BLaER1 treated with 17β-estradiol and CSF1 and Interleukin-3, amounts not matched to agents 10 nM and 100 nM (cell line): ENCODE results near the gene SAT2.

Experiments
- H3K27ac ChIP-seq, 11 experiments: shearing (Covaris generic); formaldehyde crosslinking; 2 replicates each; pipeline ENCODE4 v1.8.1; 2022
- H3K27me3 ChIP-seq, 11 experiments: shearing (Covaris generic); formaldehyde crosslinking; 2 replicates each; pipeline ENCODE4 v1.8.1; 2022
- H3K36me3 ChIP-seq, 11 experiments: shearing (Covaris generic); formaldehyde crosslinking; 2 replicates each; pipeline ENCODE4 v1.8.1; 2022
- H3K4me1 ChIP-seq, 10 experiments: shearing (Covaris generic); formaldehyde crosslinking; 2 replicates each; pipeline ENCODE4 v1.8.1; 2022
- H3K4me2 ChIP-seq, 11 experiments: shearing (Covaris generic); formaldehyde crosslinking; 2 replicates each; pipeline ENCODE4 v1.8.1; 2022
- H3K4me3 ChIP-seq, 10 experiments: shearing (Covaris generic); formaldehyde crosslinking; 2 replicates each; pipeline ENCODE4 v1.8.1; 2022
- H3K9ac ChIP-seq, 11 experiments: shearing (Covaris generic); formaldehyde crosslinking; 2 replicates each; pipeline ENCODE4 v1.8.1; 2022
- H3K9me3 ChIP-seq, 11 experiments: shearing (Covaris generic); formaldehyde crosslinking; replicated peaks in 1 of 11; 2 replicates each; pipeline ENCODE4 v1.8.1; 2022
- H4K20me1 ChIP-seq, 11 experiments: shearing (Covaris generic); formaldehyde crosslinking; 2 replicates each; pipeline ENCODE4 v1.8.1; 2022
- Cebpa-rat ChIP-seq, 11 experiments: shearing (Covaris generic); IDR thresholded peaks; 2 replicates each; pipeline ENCODE4 v1.8.1; 2022

The SAT2 gene

GRCh38 chr17:7592422-7593021, 35.1 kb downstream of the SAT2 start:
- 0 out of 22 replicates have a peak overlapping the region, but pooled peaks of 2 of the 11 experiments have one; percentile 8 to 15 for H3K9ac ChIP-seq
- no peak overlapping the region for H3K4me2 ChIP-seq
- peaks cover 70 to 97% (median 90%) of the 10 kb centered on the region in 11 experiments for H3K36me3 ChIP-seq
- TF ChIP-seq Cebpa-rat (IDR thresholded peaks at IDR 0.05): no peak
- H3K9me3 ChIP-seq: no peaks in the 10 kb centered on the region
- H3K4me1 ChIP-seq: peaks cover 11 to 29% (median 21%) of the 10 kb centered on the region in 10 experiments
- no peaks in the 10 kb centered on the region for H3K27me3 ChIP-seq
- H3K4me3 ChIP-seq: no peak overlapping the region
- H4K20me1 ChIP-seq: peaks cover 0 to 55% (median 12%) of the 10 kb centered on the region in 11 experiments; a peak in 13 of 22 replicates
- no peak overlapping the region for H3K27ac ChIP-seq

GRCh38 chr17:7591596-7591995, 36.0 kb downstream of the SAT2 start:
- H3K4me1 ChIP-seq: peaks cover 17 to 37% (median 29%) of the 10 kb centered on the region in 10 experiments
- H3K4me2 ChIP-seq: no peak overlapping the region
- H3K9ac ChIP-seq: 0 out of 22 replicates have a peak overlapping the region, but pooled peaks of 1 of the 11 experiments have one; percentile 37
- H3K27me3 ChIP-seq: no peaks in the 10 kb centered on the region
- H3K27ac ChIP-seq: no peak overlapping the region
- TF ChIP-seq Cebpa-rat (IDR thresholded peaks at IDR 0.05): no peak
- no peaks in the 10 kb centered on the region for H3K9me3 ChIP-seq
- peaks cover 0 to 55% (median 12%) of the 10 kb centered on the region in 11 experiments; a peak in 13 of 22 replicates for H4K20me1 ChIP-seq
- H3K36me3 ChIP-seq: peaks cover 66 to 96% (median 90%) of the 10 kb centered on the region in 11 experiments
- no peak overlapping the region for H3K4me3 ChIP-seq

GRCh38 chr17:7590743-7591142, 36.9 kb downstream of the SAT2 start:
- Histone ChIP-seq H3K9ac (peak overlapping the region in 8 of 11 experiments; percentile 4 to 42 (median 26); a peak in 6 of 22 replicates), H3K4me2 (no peak overlapping the region), H3K4me3 (no peak overlapping the region), H3K27me3 (no peaks in the 10 kb centered on the region), H3K27ac (0 out of 22 replicates have a peak overlapping the region, but pooled peaks of 1 of the 11 experiments have one; percentile 6), H3K9me3 (no peaks in the 10 kb centered on the region), H4K20me1 (peaks cover 0 to 55% (median 12%) of the 10 kb centered on the region in 11 experiments; a peak in 13 of 22 replicates), H3K36me3 (peaks cover 58 to 96% (median 89%) of the 10 kb centered on the region in 11 experiments), H3K4me1 (peaks cover 17 to 46% (median 37%) of the 10 kb centered on the region in 10 experiments)
- TF ChIP-seq Cebpa-rat (IDR thresholded peaks at IDR 0.05): no peak

GRCh38 chr17:7589891-7590691, 37.5 kb downstream of the SAT2 start, which contains the start of gene SOX15:
SOX15 (minus strand) TSS chr17:7590094; CDS start chr17:7589676, 418 bp downstream.
- H3K9ac ChIP-seq: peak within 1 kb of the TSS in 10 of 11 experiments; percentile 8 to 67 (median 48); a peak in 17 of 22 replicates
- peaks cover 0 to 55% (median 12%) of the 10 kb centered on the region in 11 experiments; a peak in 13 of 22 replicates for H4K20me1 ChIP-seq
- peak within 1 kb of the TSS; percentile 27 to 95 (median 59); a peak in 21 of 22 replicates for H3K4me2 ChIP-seq
- peaks cover 24 to 52% (median 44%) of the 10 kb centered on the region in 10 experiments for H3K4me1 ChIP-seq
- H3K36me3 ChIP-seq: peaks cover 51 to 96% (median 88%) of the 10 kb centered on the region in 11 experiments
- peak within 1 kb of the TSS in 4 of 11 experiments; percentile 6 to 39 (median 30); a peak in 4 of 22 replicates for H3K27ac ChIP-seq
- TF ChIP-seq Cebpa-rat (IDR thresholded peaks at IDR 0.05): no peak
- H3K27me3 ChIP-seq: no peaks in the 10 kb centered on the region
- no peak within 1 kb of the TSS for H3K4me3 ChIP-seq
- no peaks in the 10 kb centered on the region for H3K9me3 ChIP-seq

- peaks cover 31 to 60% (median 51%) of the 10 kb centered on the region in 10 experiments for H3K4me1 ChIP-seq
- peak overlapping the region; percentile 27 to 95 (median 59); a peak in 21 of 22 replicates for H3K4me2 ChIP-seq
- no peak overlapping the region for H3K4me3 ChIP-seq
- H3K9me3 ChIP-seq: no peaks in the 10 kb centered on the region
- peaks cover 0 to 55% (median 12%) of the 10 kb centered on the region in 11 experiments; a peak in 13 of 22 replicates for H4K20me1 ChIP-seq
- no peak for TF ChIP-seq Cebpa-rat (IDR thresholded peaks at IDR 0.05)
- H3K27me3 ChIP-seq: no peaks in the 10 kb centered on the region
- peak overlapping the region in 3 of 11 experiments; percentile 27 to 39 (median 32); a peak in 3 of 22 replicates for H3K27ac ChIP-seq
- peaks cover 44 to 91% (median 81%) of the 10 kb centered on the region in 11 experiments for H3K36me3 ChIP-seq
- peak overlapping the region in 10 of 11 experiments; percentile 8 to 67 (median 48); a peak in 16 of 22 replicates for H3K9ac ChIP-seq
Observed at GRCh38 chr17:7589204-7589868, 38.3 kb downstream of the SAT2 start.

GRCh38 chr17:7588553-7589203, 38.9 kb downstream of the SAT2 start:
- Histone ChIP-seq H3K4me2 (peak overlapping the region in 6 of 11 experiments; percentile 48 to 95 (median 57); a peak in 11 of 22 replicates), H3K4me1 (peaks cover 33 to 62% (median 53%) of the 10 kb centered on the region in 10 experiments), H3K36me3 (peaks cover 37 to 85% (median 75%) of the 10 kb centered on the region in 11 experiments)

GRCh38 chr17:7587420-7588151, 40.0 kb downstream of the SAT2 start:
- Histone ChIP-seq H3K9ac (peak overlapping the region; percentile 33 to 60 (median 52); a peak in 16 of 22 replicates), H3K27ac (peak overlapping the region in 9 of 11 experiments; percentile 27 to 55 (median 48); a peak in 16 of 22 replicates), H3K4me1 (peaks cover 43 to 71% (median 62%) of the 10 kb centered on the region in 10 experiments), H3K36me3 (peaks cover 32 to 77% (median 66%) of the 10 kb centered on the region in 11 experiments), H3K27me3 (no peaks in the 10 kb centered on the region), H3K4me2 (peak overlapping the region in 10 of 11 experiments; percentile 17 to 95 (median 48); a peak in 19 of 22 replicates), H4K20me1 (peaks cover 0 to 48% (median 12%) of the 10 kb centered on the region in 11 experiments; a peak in 14 of 22 replicates), H3K4me3 (0 out of 20 replicates have a peak overlapping the region, but pooled peaks of 1 of the 10 experiments have one; percentile 5), H3K9me3 (no peaks in the 10 kb centered on the region)
- no peak for TF ChIP-seq Cebpa-rat (IDR thresholded peaks at IDR 0.05)

More at GRCh38 chr17:7588553-7589203, 38.9 kb downstream of the SAT2 start:
- peak overlapping the region in 6 of 11 experiments; percentile 6 to 53 (median 36); a peak in 6 of 22 replicates for H3K27ac ChIP-seq
- TF ChIP-seq Cebpa-rat (IDR thresholded peaks at IDR 0.05): no peak
- peak overlapping the region in 9 of 11 experiments; percentile 15 to 60 (median 49); a peak in 11 of 22 replicates for H3K9ac ChIP-seq
- H3K4me3 ChIP-seq: no peak overlapping the region
- no peaks in the 10 kb centered on the region for H3K9me3 ChIP-seq
- peaks cover 0 to 53% (median 12%) of the 10 kb centered on the region in 11 experiments; a peak in 13 of 22 replicates for H4K20me1 ChIP-seq
- no peaks in the 10 kb centered on the region for H3K27me3 ChIP-seq
